ENCODE data around the gene FLYWCH1. TPM values are rescaled to one million over a fixed set of nuclear protein-coding genes. Genes with fewer than 3 reads are reported as not detected.

Gene FLYWCH1
- total and polyA plus RNA-seq, 2 donors (not counting 1 experiment from before 2014, with no cell fraction given), result 78.3 to 120 TPM

GRCh38 chr16:2937170-2937569, 25.4 kb downstream of the FLYWCH1 start:
- no peak for ATAC-seq (ENCODE audit: low read depth)
- Histone ChIP-seq H3K4me3 (ENCODE audit: control extremely low read depth in 1 of 5, extremely low read depth in 1 of 5, insufficient read depth in 1 of 5, low read depth in 2 of 5, low read length in 4 of 5) (no peak overlapping the region), H2AFZ (ENCODE audit: insufficient read depth, low read depth, low read length, poor library complexity, severe bottlenecking) (no peak overlapping the region), H3K9ac (ENCODE audit: low read length) (no peak overlapping the region), H3K4me2 (replicated peaks; ENCODE audit: low read depth, low read length, poor library complexity, severe bottlenecking) (no peak overlapping the region), H3K79me2 (ENCODE audit: control insufficient read depth, insufficient read depth, low read length) (no peaks in the 10 kb centered on the region), H4K20me1 (ENCODE audit: control insufficient read depth, insufficient read depth, low read length, poor library complexity, severe bottlenecking) (no peaks in the 10 kb centered on the region), H3K27me3 (replicated peaks in 1 of 4; ENCODE audit: control extremely low read depth in 1 of 4, control insufficient read depth in 3 of 4, insufficient read depth in 4 of 4, low read length in 3 of 4) (no peaks in the 10 kb centered on the region), H3K36me3 (replicated peaks in 1 of 2; ENCODE audit: control extremely low read depth in 1 of 2, control insufficient read depth in 1 of 2, extremely low read depth in 1 of 2, insufficient read depth in 2 of 2, low read length in 1 of 2) (peaks cover 0 to 35% of the 10 kb centered on the region in 2 experiments), H3K9me3 (ENCODE audit: control extremely low read depth in 1 of 3, control insufficient read depth in 2 of 3, insufficient read depth in 1 of 3, low read length in 2 of 3) (no peaks in the 10 kb centered on the region), H3K27ac (ENCODE audit: low read length in 2 of 2) (no peak overlapping the region), H3K4me1 (ENCODE audit: control insufficient read depth in 2 of 2, insufficient read depth in 2 of 2, low read length in 2 of 2) (peaks cover 0 to 5% of the 10 kb centered on the region in 2 donors)
- H3K4me1 Mint-ChIP-seq, result no peaks in the 10 kb centered on the region
- intact Hi-C loops (cut with micrococcal nuclease), result no loop called here
- no peak overlapping the region for H3K27ac Mint-ChIP-seq
- CTCF ChIA-PET, result interaction anchor here (0.9 kb wide), 1 partner anchor 10 kb away, joined by 3 read pairs; no protein-coding TSS in a partner anchor
- H3K4me3 Mint-ChIP-seq, result no peak overlapping the region
- H3K9me3 Mint-ChIP-seq (ENCODE audit: insufficient read depth), result no peaks in the 10 kb centered on the region
- POLR2A ChIA-PET, result no interaction called here
- no peak for DNase-seq
- TF ChIP-seq, protein P1, sequence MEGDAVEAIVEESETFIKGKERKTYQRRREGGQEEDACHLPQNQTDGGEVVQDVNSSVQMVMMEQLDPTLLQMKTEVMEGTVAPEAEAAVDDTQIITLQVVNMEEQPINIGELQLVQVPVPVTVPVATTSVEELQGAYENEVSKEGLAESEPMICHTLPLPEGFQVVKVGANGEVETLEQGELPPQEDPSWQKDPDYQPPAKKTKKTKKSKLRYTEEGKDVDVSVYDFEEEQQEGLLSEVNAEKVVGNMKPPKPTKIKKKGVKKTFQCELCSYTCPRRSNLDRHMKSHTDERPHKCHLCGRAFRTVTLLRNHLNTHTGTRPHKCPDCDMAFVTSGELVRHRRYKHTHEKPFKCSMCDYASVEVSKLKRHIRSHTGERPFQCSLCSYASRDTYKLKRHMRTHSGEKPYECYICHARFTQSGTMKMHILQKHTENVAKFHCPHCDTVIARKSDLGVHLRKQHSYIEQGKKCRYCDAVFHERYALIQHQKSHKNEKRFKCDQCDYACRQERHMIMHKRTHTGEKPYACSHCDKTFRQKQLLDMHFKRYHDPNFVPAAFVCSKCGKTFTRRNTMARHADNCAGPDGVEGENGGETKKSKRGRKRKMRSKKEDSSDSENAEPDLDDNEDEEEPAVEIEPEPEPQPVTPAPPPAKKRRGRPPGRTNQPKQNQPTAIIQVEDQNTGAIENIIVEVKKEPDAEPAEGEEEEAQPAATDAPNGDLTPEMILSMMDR (IDR thresholded peaks at IDR 0.05), result no peak
- TF ChIP-seq EZH2 (IDR thresholded peaks at IDR 0.05; ENCODE audit: borderline replicate concordance, insufficient read depth, low read depth, low read length, poor library complexity, severe bottlenecking), result no peak
- no peaks in the 10 kb centered on the region for H3K27me3 Mint-ChIP-seq
- 98% methylated on average over 21 of the region's 24 CpGs for WGBS (ENCODE audit: insufficient coverage)

DNA sequence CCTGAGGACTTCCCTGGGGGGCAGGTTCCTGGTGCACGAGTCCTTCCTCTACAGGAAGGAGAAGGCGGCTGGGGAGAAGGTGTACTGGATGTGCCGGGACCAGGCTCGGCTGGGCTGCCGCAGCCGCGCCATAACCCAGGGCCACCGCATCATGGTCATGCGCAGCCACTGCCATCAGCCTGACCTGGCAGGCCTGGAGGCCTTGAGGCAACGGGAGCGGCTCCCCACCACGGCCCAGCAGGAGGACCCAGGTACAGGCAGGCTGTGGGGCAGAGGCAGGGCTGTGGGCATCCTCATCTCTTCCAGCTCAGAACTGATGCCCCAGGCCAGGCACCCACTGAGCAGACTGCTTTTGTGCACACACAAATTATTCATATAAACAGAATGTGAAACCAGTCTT, 26.5 kb downstream of the FLYWCH1 start:
- ATAC-seq (ENCODE audit: low read depth) (no peak), DNase-seq (no peak)
- H3K4me1 ChIP-seq (ENCODE audit: control insufficient read depth in 2 of 2, insufficient read depth in 2 of 2, low read length in 2 of 2), result peaks cover 0 to 5% of the 10 kb centered on the region in 2 donors
- Mint-ChIP-seq H3K27ac (no peak overlapping the region), H3K9me3 (ENCODE audit: insufficient read depth) (no peaks in the 10 kb centered on the region), H3K4me3 (no peak overlapping the region), H3K27me3 (no peaks in the 10 kb centered on the region), H3K4me1 (no peaks in the 10 kb centered on the region)
- H4K20me1 ChIP-seq (ENCODE audit: control insufficient read depth, insufficient read depth, low read length, poor library complexity, severe bottlenecking), result no peaks in the 10 kb centered on the region
- no peak overlapping the region for H3K4me2 ChIP-seq (replicated peaks; ENCODE audit: low read depth, low read length, poor library complexity, severe bottlenecking)
- no peak overlapping the region for H3K27ac ChIP-seq (ENCODE audit: low read length in 2 of 2)
- 98% methylated on average over 9 of the region's 12 CpGs for WGBS (ENCODE audit: insufficient coverage)
- H3K79me2 ChIP-seq (ENCODE audit: control insufficient read depth, insufficient read depth, low read length), result no peaks in the 10 kb centered on the region
- TF ChIP-seq, protein P1 (IDR thresholded peaks at IDR 0.05), result no peak
- TF ChIP-seq EZH2 (IDR thresholded peaks at IDR 0.05; ENCODE audit: borderline replicate concordance, insufficient read depth, low read depth, low read length, poor library complexity, severe bottlenecking), result no peak
- no peaks in the 10 kb centered on the region for H3K9me3 ChIP-seq (ENCODE audit: control extremely low read depth in 1 of 3, control insufficient read depth in 2 of 3, insufficient read depth in 1 of 3, low read length in 2 of 3)
- H3K9ac ChIP-seq (ENCODE audit: low read length), result no peak overlapping the region
- CTCF ChIA-PET, result no interaction called here
- intact Hi-C loops (cut with micrococcal nuclease), result no loop called here
- no peaks in the 10 kb centered on the region for H3K27me3 ChIP-seq (replicated peaks in 1 of 4; ENCODE audit: control extremely low read depth in 1 of 4, control insufficient read depth in 3 of 4, insufficient read depth in 4 of 4, low read length in 3 of 4)
- H2AFZ ChIP-seq (ENCODE audit: insufficient read depth, low read depth, low read length, poor library complexity, severe bottlenecking), result no peak overlapping the region
- H3K4me3 ChIP-seq (ENCODE audit: control extremely low read depth in 1 of 5, extremely low read depth in 1 of 5, insufficient read depth in 1 of 5, low read depth in 2 of 5, low read length in 4 of 5), result no peak overlapping the region
- peaks cover 0 to 37% of the 10 kb centered on the region in 2 experiments for H3K36me3 ChIP-seq (replicated peaks in 1 of 2; ENCODE audit: control extremely low read depth in 1 of 2, control insufficient read depth in 1 of 2, extremely low read depth in 1 of 2, insufficient read depth in 2 of 2, low read length in 1 of 2)
- POLR2A ChIA-PET, result no interaction called here

Measured in B cell (primary cell).